Transverse colon (tissue), 4 donors: Measurements from ENCODE around the gene PAX8. TPM values are rescaled to one million over a fixed set of nuclear protein-coding genes. Genes with fewer than 3 reads are reported as not detected.

ENCODE experiments used
- DNase-seq: peaks from one replicate; pipeline ENCODE4 v3.0.0-alpha.2; 2019
- H3K27ac ChIP-seq, 4 donors: fragments of 200-600 bp; sonication (generic); 2 replicates each; pipeline ENCODE4 v1.5.1; 2016 to 2018; ENCODE audit warnings: inconsistent platforms in 4 of 4
- H3K27me3 ChIP-seq: fragments of 200-600 bp; sonication (generic); 2 replicates; pipeline ENCODE4 v1.5.1; 2017; ENCODE audit warnings: inconsistent platforms
- H3K36me3 ChIP-seq, 4 donors: fragments of 200-600 bp; sonication (generic); 2 replicates each; pipeline ENCODE4 v1.5.1; 2017 to 2019; ENCODE audit warnings: inconsistent platforms in 4 of 4
- H3K4me1 ChIP-seq, 4 donors: fragments of 200-600 bp; sonication (generic); 2 replicates each; pipeline ENCODE4 v1.5.1; 2017 to 2020; ENCODE audit warnings: inconsistent platforms in 4 of 4
- H3K4me3 ChIP-seq, 4 donors: fragments of 200-600 bp; sonication (generic); 1 replicate in 1 of 4; 2 replicates in 3 of 4; pipeline versions ENCODE4 v1.5.1 to v1.6.1; 2017 to 2019; ENCODE audit warnings: inconsistent platforms in 4 of 4
- H3K9me3 ChIP-seq, 2 donors: fragments of 200-600 bp; sonication (generic); 2 replicates each; pipeline ENCODE4 v1.5.1; 2017 to 2019; ENCODE audit warnings: inconsistent platforms in 2 of 2
- CTCF ChIP-seq, 5 experiments: fragments of 200-600 bp in 3 of 5; fragments of 450-650 bp in 2 of 5; sonication (generic) in 3 of 5; IDR thresholded peaks; 1 replicate in 2 of 5; 2 replicates in 3 of 5; pipeline ENCODE4 v1.5.1; 2016 to 2017; ENCODE audit warnings: antibody characterized with exemption in 5 of 5, inconsistent platforms in 3 of 5, mild to moderate bottlenecking in 2 of 5, moderate library complexity in 1 of 5
- EP300 ChIP-seq: sonication (generic); formaldehyde crosslinking; IDR thresholded peaks from one replicate; pipeline ENCODE4 v1.6.1; 2017; ENCODE audit warnings: antibody characterized with exemption, low read depth
- POLR2A ChIP-seq: fragments of 450-650 bp; IDR thresholded peaks from one replicate; pipeline ENCODE4 v1.6.1; 2016; ENCODE audit warnings: antibody characterized with exemption, mild to moderate bottlenecking, moderate library complexity
- POLR2AphosphoS5 ChIP-seq, 3 donors: sonication (generic); formaldehyde crosslinking; IDR thresholded peaks; one replicate each; pipeline ENCODE4 v1.6.1; 2016; ENCODE audit warnings: antibody characterized with exemption in 3 of 3
- WGBS, 2 donors: methylation state at CpG; one replicate each; pipeline ENCODE4 v1.1.5; 2018; ENCODE audit warnings: low coverage in 1 of 2; 5-methylcytosine and 5-hydroxymethylcytosine counted together
- in situ Hi-C, 4 donors: fragments of 200-750 bp; cut with MboI; loops; one replicate each; pipeline versions ENCODE4 v1.15.0 to v1.15.1; 2017; ENCODE audit warnings: low sequenced_read_pairs in 3 of 4, low pct_ligation_motif_present in 1 of 4, low pct_unique_long_range_greater_than_20kb in 1 of 4
- intact Hi-C: fragments of 100-400 bp; cut with DNase I; formaldehyde crosslinking; loops from one replicate; pipeline ENCODE4 v1.15.1; 2023; ENCODE audit warnings: low total_unique reads
- total RNA-seq, 4 donors: library from RNA; depleted of rRNA; stranded (reverse); fragments of >200 nt; gene quantifications; one replicate each; pipeline ENCODE4 v1.1.0, GENCODE V29; 2016

Gene PAX8
- total RNA-seq, 4 donors from 2014 or later: 1.6 to 13.7 (median 8.3) TPM

DNA sequence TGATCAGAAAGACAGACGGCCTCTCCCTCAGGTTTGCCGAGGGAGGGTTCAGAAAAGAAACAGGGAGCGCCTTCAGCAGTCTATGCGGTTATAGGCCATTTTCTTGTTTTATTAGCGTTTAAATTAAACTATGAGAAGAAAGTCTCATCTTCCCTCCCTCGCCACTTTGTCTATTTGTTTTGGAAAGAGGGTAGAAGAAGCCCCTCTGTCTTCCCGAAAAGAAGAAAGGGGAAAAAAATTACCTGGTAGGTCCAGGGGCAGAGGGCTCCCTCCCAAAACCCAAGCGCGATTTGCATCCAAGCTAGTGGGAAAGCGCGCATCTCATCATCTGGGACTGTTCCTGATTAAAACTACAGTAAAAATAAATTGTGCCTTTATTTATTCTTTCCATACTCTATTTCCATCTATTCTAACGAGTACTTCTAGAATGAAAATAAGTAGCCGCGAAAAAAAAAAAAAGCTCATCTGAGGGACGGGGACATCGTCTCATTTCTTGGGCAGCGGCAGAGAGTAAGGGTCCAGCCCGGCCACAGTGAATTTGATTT lies 2.4 kb downstream of the PAX8 start:
- intact Hi-C loops: no loop called here
- in situ Hi-C loops: no loop called here
- Histone ChIP-seq H3K9me3 (no peaks in the 10 kb centered on the region), H3K27ac (no peak overlapping the region), H3K36me3 (no peaks in the 10 kb centered on the region), H3K4me1 (peaks cover 0 to 9% (median 2%) of the 10 kb centered on the region in 4 donors), H3K4me3 (no peak overlapping the region), H3K27me3 (peaks cover 75% of the 10 kb centered on the region)
- DNase-seq: no peak
- no peak for TF ChIP-seq POLR2AphosphoS5 (IDR thresholded peaks at IDR 0.05)
- no peak for TF ChIP-seq POLR2A
- no peak for TF ChIP-seq EP300
- TF ChIP-seq CTCF (IDR thresholded peaks at IDR 0.05): no peak
- WGBS, 2 donors: 52 to 64% methylated on average over 15 to 18 of the region's 18 CpGs

- peaks cover 0 to 9% (median 2%) of the 10 kb centered on the region in 4 donors for H3K4me1 ChIP-seq
- WGBS, 2 donors: 56 to 57% methylated on average over 17 to 38 of the region's 38 CpGs
- H3K36me3 ChIP-seq: no peaks in the 10 kb centered on the region
- no peak overlapping the region for H3K27ac ChIP-seq
- intact Hi-C loops (no loop called here), in situ Hi-C loops (no loop called here)
- TF ChIP-seq POLR2A (no peak), POLR2AphosphoS5 (IDR thresholded peaks at IDR 0.05) (no peak), EP300 (no peak), CTCF (IDR thresholded peaks at IDR 0.05) (no peak)
- H3K4me3 ChIP-seq: no peak overlapping the region
- DNase-seq: no peak
- peaks cover 81% of the 10 kb centered on the region for H3K27me3 ChIP-seq
- no peaks in the 10 kb centered on the region for H3K9me3 ChIP-seq
These were observed 3.0 kb downstream of the PAX8 start for GRCh38 chr2:113275556-113276215.

- no peak overlapping the region for H3K27ac ChIP-seq
- peaks cover 0 to 9% (median 2%) of the 10 kb centered on the region in 4 donors for H3K4me1 ChIP-seq
- H3K4me3 ChIP-seq: no peak overlapping the region
- DNase-seq: no peak
- H3K36me3 ChIP-seq: no peaks in the 10 kb centered on the region
- H3K27me3 ChIP-seq: peaks cover 86% of the 10 kb centered on the region
- no peaks in the 10 kb centered on the region for H3K9me3 ChIP-seq
- in situ Hi-C loops: loop anchor here in 1 of 4 donors (25.0 kb wide), 1 partner anchor 88 kb away; no protein-coding TSS in a partner anchor
- intact Hi-C loops: no loop called here
- TF ChIP-seq CTCF (IDR thresholded peaks at IDR 0.05) (no peak), POLR2A (no peak), EP300 (no peak), POLR2AphosphoS5 (IDR thresholded peaks at IDR 0.05) (no peak)
These were observed 4.3 kb downstream of the PAX8 start for GRCh38 chr2:113274432-113274831.

- no peak for TF ChIP-seq CTCF (IDR thresholded peaks at IDR 0.05)
- no peak for TF ChIP-seq EP300
- no peak for TF ChIP-seq POLR2AphosphoS5 (IDR thresholded peaks at IDR 0.05)
- TF ChIP-seq POLR2A: no peak
These were observed 4.7 kb downstream of the PAX8 start for GRCh38 chr2:113273981-113274380.

More at GRCh38 chr2:113273981-113274380, 4.7 kb downstream of the PAX8 start:
- H3K27me3 ChIP-seq: peaks cover 86% of the 10 kb centered on the region
- peaks cover 0 to 9% (median 2%) of the 10 kb centered on the region in 4 donors for H3K4me1 ChIP-seq
- no peak for DNase-seq
- no peak overlapping the region for H3K27ac ChIP-seq
- in situ Hi-C loops: loop anchor here in 1 of 4 donors (25.0 kb wide), 1 partner anchor 88 kb away; no protein-coding TSS in a partner anchor
- no peaks in the 10 kb centered on the region for H3K9me3 ChIP-seq
- 65 to 71% methylated on average over 7 to 9 of the region's 9 CpGs for WGBS, 2 donors
- H3K4me3 ChIP-seq: no peak overlapping the region
- H3K36me3 ChIP-seq: no peaks in the 10 kb centered on the region
- intact Hi-C loops: no loop called here
